Stimulated activated naive CD8-positive, alpha-beta T cell treated with anti-CD3 and anti-CD28 coated beads, Interleukin-15, Interleukin-2, amounts not matched to agents 100 ng/mL and 50 ng/mL, for 24 hours (primary cell): ENCODE data around the gene AGAP2.

Experiments
- H3K27ac Mint-ChIP-seq: one replicate; pipeline ENCODE4 v1.8.0; 2021; ENCODE audit warnings: mild to moderate bottlenecking, mixed read lengths
- H3K27me3 Mint-ChIP-seq: one replicate; pipeline ENCODE4 v1.8.0; 2021; ENCODE audit warnings: mixed read lengths
- H3K36me3 Mint-ChIP-seq: one replicate; pipeline ENCODE4 v1.8.0; 2021; ENCODE audit warnings: low read depth, mixed read lengths
- H3K4me1 Mint-ChIP-seq: one replicate; pipeline ENCODE4 v1.8.0; 2021; ENCODE audit warnings: low read depth, mixed read lengths
- H3K4me3 Mint-ChIP-seq: one replicate; pipeline ENCODE4 v1.8.0; 2021; ENCODE audit warnings: mild to moderate bottlenecking, mixed read lengths
- H3K9me3 Mint-ChIP-seq: one replicate; pipeline ENCODE4 v1.8.0; 2021; ENCODE audit warnings: mixed read lengths

The AGAP2 gene

GRCh38 chr12:57751432-57751787 is 12.9 kb upstream of the AGAP2 start:
- Mint-ChIP-seq H3K27ac (peak overlapping the region; percentile 97), H3K4me3 (peak overlapping the region; percentile 96), H3K9me3 (no peaks in the 10 kb centered on the region), H3K27me3 (no peaks in the 10 kb centered on the region), H3K4me1 (peaks cover 60% of the 10 kb centered on the region), H3K36me3 (peaks cover 50% of the 10 kb centered on the region)

GRCh38 chr12:57750561-57751431 is 12.3 kb upstream of the AGAP2 start:
- Mint-ChIP-seq H3K4me1 (peaks cover 62% of the 10 kb centered on the region), H3K4me3 (peak overlapping the region; percentile 96), H3K27ac (peak overlapping the region; percentile 97), H3K9me3 (no peaks in the 10 kb centered on the region), H3K36me3 (peaks cover 54% of the 10 kb centered on the region), H3K27me3 (no peaks in the 10 kb centered on the region)

DNA sequence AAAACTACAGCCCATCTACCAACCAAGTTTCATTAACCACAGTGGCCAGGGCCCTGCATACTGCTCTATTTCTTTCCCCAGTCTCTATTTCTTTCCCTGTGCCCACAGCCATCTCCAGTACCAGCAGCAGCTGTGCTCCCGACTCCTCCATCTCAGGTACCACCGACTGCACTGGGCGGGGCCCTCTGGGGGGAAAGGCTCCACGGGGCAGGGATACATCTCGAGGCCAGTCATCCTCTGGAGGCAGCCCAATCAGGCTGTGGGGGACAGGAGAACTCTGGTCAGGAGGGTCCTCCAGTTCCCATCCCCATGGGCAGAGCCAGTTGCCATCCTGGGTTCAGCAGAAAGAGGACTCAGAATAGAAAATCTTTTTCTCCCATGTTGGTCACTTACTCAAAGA is 10.5 kb upstream of the AGAP2 start:
- Mint-ChIP-seq H3K27me3 (no peaks in the 10 kb centered on the region), H3K4me3 (no peak overlapping the region), H3K36me3 (peaks cover 58% of the 10 kb centered on the region), H3K9me3 (no peaks in the 10 kb centered on the region), H3K4me1 (peaks cover 72% of the 10 kb centered on the region), H3K27ac (peak overlapping the region; percentile 28)

- Mint-ChIP-seq H3K27me3 (no peaks in the 10 kb centered on the region), H3K9me3 (no peaks in the 10 kb centered on the region), H3K27ac (peak overlapping the region; percentile 92), H3K4me1 (peaks cover 61% of the 10 kb centered on the region), H3K4me3 (peak overlapping the region; percentile 90), H3K36me3 (peaks cover 48% of the 10 kb centered on the region)
Observed at GRCh38 chr12:57746025-57746424, 7.5 kb upstream of the AGAP2 start.

DNA sequence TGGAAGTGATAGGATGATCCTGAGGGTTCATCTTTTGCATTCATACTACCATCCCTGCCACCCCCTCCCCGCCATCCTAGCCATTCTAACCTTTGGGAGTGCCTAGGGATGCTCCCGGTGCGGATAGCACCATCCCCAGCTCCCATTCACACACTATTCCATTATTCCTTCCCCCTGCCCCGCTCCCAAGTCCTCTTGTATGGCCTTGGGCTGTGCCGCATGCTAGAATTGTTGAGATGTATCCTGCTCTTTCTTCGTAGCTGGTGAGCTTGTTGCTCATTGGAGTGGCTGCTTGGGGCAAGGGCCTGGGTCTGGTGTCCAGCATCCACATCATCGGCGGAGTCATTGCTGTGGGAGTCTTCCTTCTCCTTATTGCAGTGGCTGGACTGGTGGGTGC is 6.9 kb upstream of the AGAP2 start:
- Mint-ChIP-seq H3K4me3 (peak overlapping the region; percentile 90), H3K9me3 (no peaks in the 10 kb centered on the region), H3K4me1 (peaks cover 61% of the 10 kb centered on the region), H3K27me3 (no peaks in the 10 kb centered on the region), H3K27ac (peak overlapping the region; percentile 92), H3K36me3 (peaks cover 42% of the 10 kb centered on the region)

GRCh38 chr12:57744777-57745484 is 6.4 kb upstream of the AGAP2 start, which contains the start of gene TSPAN31:
TSS of gene TSPAN31 (plus strand) at chr12:57745039. CDS start at chr12:57745155, 116 bp downstream.
- H3K36me3 Mint-ChIP-seq: peaks cover 37% of the 10 kb centered on the region
- peaks cover 62% of the 10 kb centered on the region for H3K4me1 Mint-ChIP-seq
- H3K4me3 Mint-ChIP-seq: peak within 1 kb of the TSS; percentile 90
- H3K9me3 Mint-ChIP-seq: no peaks in the 10 kb centered on the region
- H3K27ac Mint-ChIP-seq: peak within 1 kb of the TSS; percentile 92
- no peaks in the 10 kb centered on the region for H3K27me3 Mint-ChIP-seq

- H3K27ac Mint-ChIP-seq: peak overlapping the region; percentile 92
- H3K9me3 Mint-ChIP-seq: no peaks in the 10 kb centered on the region
- peaks cover 66% of the 10 kb centered on the region for H3K4me1 Mint-ChIP-seq
- H3K27me3 Mint-ChIP-seq: no peaks in the 10 kb centered on the region
- H3K36me3 Mint-ChIP-seq: peaks cover 36% of the 10 kb centered on the region
- H3K4me3 Mint-ChIP-seq: peak overlapping the region; percentile 90
Observed at GRCh38 chr12:57744194-57744776, 5.7 kb upstream of the AGAP2 start.

DNA sequence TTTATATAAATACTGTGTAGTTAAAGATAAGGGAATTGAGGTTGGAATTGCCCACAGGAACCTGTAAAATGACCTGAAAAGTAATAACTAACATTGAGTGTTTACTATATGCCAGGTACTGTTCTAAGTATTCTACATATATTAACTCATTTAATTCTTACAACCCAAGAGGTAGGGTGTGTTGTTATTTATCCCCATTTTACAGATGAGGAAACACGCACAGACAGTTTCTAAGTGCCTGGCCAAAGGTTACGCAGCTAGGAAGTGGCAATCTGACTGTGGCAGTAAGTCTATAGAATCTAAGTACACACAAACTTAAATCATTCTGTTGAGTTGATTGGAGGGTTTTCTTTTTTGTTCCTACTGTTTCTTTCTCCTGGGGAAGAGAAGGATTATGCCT is 5.2 kb upstream of the AGAP2 start:
- Mint-ChIP-seq H3K4me1 (peaks cover 66% of the 10 kb centered on the region), H3K36me3 (peaks cover 34% of the 10 kb centered on the region), H3K4me3 (peak overlapping the region; percentile 90), H3K9me3 (no peaks in the 10 kb centered on the region), H3K27ac (peak overlapping the region; percentile 92), H3K27me3 (no peaks in the 10 kb centered on the region)

GRCh38 chr12:57741844-57742738 is 3.5 kb upstream of the AGAP2 start:
- H3K4me3 Mint-ChIP-seq: peak overlapping the region; percentile 95
- H3K27me3 Mint-ChIP-seq: no peaks in the 10 kb centered on the region
- peak overlapping the region; percentile 92 for H3K27ac Mint-ChIP-seq
- peaks cover 21% of the 10 kb centered on the region for H3K36me3 Mint-ChIP-seq
- peaks cover 63% of the 10 kb centered on the region for H3K4me1 Mint-ChIP-seq
- no peaks in the 10 kb centered on the region for H3K9me3 Mint-ChIP-seq

GRCh38 chr12:57741413-57741789 is 2.9 kb upstream of the AGAP2 start:
- H3K27ac Mint-ChIP-seq: peak overlapping the region; percentile 92
- H3K27me3 Mint-ChIP-seq: no peaks in the 10 kb centered on the region
- H3K4me3 Mint-ChIP-seq: peak overlapping the region; percentile 95
- H3K9me3 Mint-ChIP-seq: no peaks in the 10 kb centered on the region
- H3K4me1 Mint-ChIP-seq: peaks cover 66% of the 10 kb centered on the region
- peaks cover 20% of the 10 kb centered on the region for H3K36me3 Mint-ChIP-seq

GRCh38 chr12:57740656-57741412 is 2.3 kb upstream of the AGAP2 start:
- Mint-ChIP-seq H3K27me3 (no peaks in the 10 kb centered on the region), H3K4me1 (peaks cover 63% of the 10 kb centered on the region), H3K9me3 (no peaks in the 10 kb centered on the region), H3K36me3 (peaks cover 18% of the 10 kb centered on the region), H3K27ac (peak overlapping the region; percentile 92), H3K4me3 (peak overlapping the region; percentile 95)

- H3K4me1 Mint-ChIP-seq: peaks cover 56% of the 10 kb centered on the region
- no peak overlapping the region for H3K27ac Mint-ChIP-seq
- peak overlapping the region; percentile 64 for H3K4me3 Mint-ChIP-seq
- H3K27me3 Mint-ChIP-seq: no peaks in the 10 kb centered on the region
- peaks cover 16% of the 10 kb centered on the region for H3K36me3 Mint-ChIP-seq
- no peaks in the 10 kb centered on the region for H3K9me3 Mint-ChIP-seq
Observed at GRCh38 chr12:57739914-57740538, 1.5 kb upstream of the AGAP2 start.

DNA sequence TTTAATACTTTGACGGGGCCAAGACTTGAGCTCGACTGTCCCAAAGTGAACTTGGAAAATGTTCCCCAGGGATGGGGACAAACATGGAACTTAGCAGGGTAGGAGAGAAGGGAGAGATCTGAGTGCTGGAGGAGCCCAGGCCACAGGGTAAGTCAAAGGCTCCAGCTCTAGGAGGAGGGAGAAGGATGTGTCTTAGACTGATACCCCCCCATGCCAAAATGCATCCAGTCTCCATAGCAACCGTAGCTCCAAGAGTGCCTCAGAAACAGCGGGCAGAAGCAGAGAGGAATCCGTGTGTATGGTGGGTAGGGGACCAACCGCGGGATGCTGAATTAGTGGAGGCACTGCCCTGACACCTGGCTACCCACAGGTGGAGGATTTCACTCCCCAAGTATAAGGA is 845 bp upstream of the AGAP2 start:
- Mint-ChIP-seq H3K9me3 (no peaks in the 10 kb centered on the region), H3K4me3 (peak overlapping the region; percentile 64), H3K36me3 (peaks cover 23% of the 10 kb centered on the region)

More for the DNA sequence above, 845 bp upstream of the AGAP2 start:
- H3K4me1 Mint-ChIP-seq: peaks cover 55% of the 10 kb centered on the region
- peak overlapping the region; percentile 71 for H3K27ac Mint-ChIP-seq
- H3K27me3 Mint-ChIP-seq: no peaks in the 10 kb centered on the region
